PC-9 (cell line): Measurements from ENCODE around the gene ZSCAN18. TPM values are rescaled to one million over a fixed set of nuclear protein-coding genes. Genes with fewer than 3 reads are reported as not detected.

ENCODE experiments used
- BruUV-seq: library from RNA; stranded (reverse); fragments of 400-500 nt; replicated peaks from 2 replicates; lab custom pipeline; 2021; lab: Mats Ljungman, UMichigan
- CTCF ChIA-PET: fragments of 300-600 bp; sonication (Branson Sonifier 250); formaldehyde crosslinking; loops from one replicate; lab custom pipeline; 2022; ENCODE audit warnings: antibody characterized with exemption; lab: Charles Lee
- POLR2A ChIA-PET: fragments of 300-600 bp; sonication (Branson Sonifier 250); formaldehyde crosslinking; loops from one replicate; lab custom pipeline; 2022; ENCODE audit warnings: antibody characterized with exemption; ENCODE audit not compliant: unreplicated experiment; lab: Charles Lee
- DNase-seq, 2 experiments: peaks; one replicate each; pipeline versions ENCODE4 v3.0.0 to v3.0.0-alpha.2; 2015 to 2022; ENCODE audit warnings: mixed read lengths in 1 of 2
- H2AFZ ChIP-seq: fragments of 200-600 bp; sonication (generic); 2 replicates; pipeline ENCODE4 v1.8.1; 2017; ENCODE audit warnings: antibody characterized with exemption
- H3F3A ChIP-seq: fragments of 200-600 bp; sonication (generic); 2 replicates; pipeline ENCODE4 v1.8.1; 2017; ENCODE audit warnings: antibody characterized with exemption, mild to moderate bottlenecking, low read depth; ENCODE audit not compliant: insufficient read depth
- H3K27ac ChIP-seq: fragments of 200-600 bp; sonication (generic); 2 replicates; pipeline ENCODE4 v1.6.1; 2016; ENCODE audit warnings: mixed run types
- H3K27me3 ChIP-seq: fragments of 200-600 bp; sonication (generic); 2 replicates; pipeline ENCODE4 v1.6.1; 2016; ENCODE audit warnings: low read depth, mixed run types; ENCODE audit not compliant: insufficient read depth
- H3K36me3 ChIP-seq: fragments of 200-600 bp; sonication (generic); 2 replicates; pipeline ENCODE4 v1.6.1; 2016; ENCODE audit warnings: low read depth, mixed run types
- H3K4me1 ChIP-seq: fragments of 200-600 bp; sonication (generic); replicated peaks from 2 replicates; pipeline ENCODE4 v1.6.1; 2016; ENCODE audit warnings: mixed run types; ENCODE audit not compliant: insufficient read depth
- H3K4me2 ChIP-seq: fragments of 200-600 bp; sonication (generic); 2 replicates; pipeline ENCODE4 v1.6.1; 2017; ENCODE audit warnings: mixed run types
- H3K4me3 ChIP-seq: fragments of 200-600 bp; sonication (generic); 2 replicates; pipeline ENCODE4 v1.6.1; 2016; ENCODE audit warnings: mixed run types
- H3K79me2 ChIP-seq: fragments of 200-600 bp; sonication (generic); 2 replicates; pipeline ENCODE4 v1.6.1; 2017; ENCODE audit warnings: low read depth, mixed run types
- H3K9me2 ChIP-seq: fragments of 200-600 bp; sonication (generic); 2 replicates; pipeline ENCODE4 v1.8.1; 2017; ENCODE audit warnings: mild to moderate bottlenecking; ENCODE audit not compliant: insufficient read depth
- H3K9me3 ChIP-seq: fragments of 200-600 bp; sonication (generic); 2 replicates; pipeline ENCODE4 v1.8.1; 2016; ENCODE audit warnings: low read depth; ENCODE audit not compliant: insufficient read depth
- H4K20me1 ChIP-seq: fragments of 200-600 bp; sonication (generic); 2 replicates; pipeline ENCODE4 v1.8.1; 2017; ENCODE audit not compliant: insufficient read depth
- EZH2 ChIP-seq: fragments of 200-600 bp; sonication (generic); IDR thresholded peaks from 2 replicates; pipeline ENCODE4 v1.8.0; 2017; ENCODE audit warnings: antibody characterized with exemption, low read depth
- intact Hi-C: fragments of 100-400 bp; cut with micrococcal nuclease; formaldehyde crosslinking; loops from one replicate; pipeline ENCODE4 v1.10.0; 2022; ENCODE audit not compliant: unreplicated experiment
- total RNA-seq: library from RNA; stranded (reverse); gene quantifications from 2 replicates; pipeline ENCODE4 v1.2.3, GENCODE V29; 2021
- TF ChIP-seq, protein P1 (sequence below): fragments of 200-600 bp; sonication (generic); conservative IDR thresholded peaks from 2 replicates; pipeline ENCODE4 v1.6.1; 2017; ENCODE audit warnings: mixed run types, antibody characterized with exemption, mild to moderate bottlenecking, moderate library complexity

The ZSCAN18 gene
- total RNA-seq, 1 experiment from 2014 or later = 76.3 TPM

DNA sequence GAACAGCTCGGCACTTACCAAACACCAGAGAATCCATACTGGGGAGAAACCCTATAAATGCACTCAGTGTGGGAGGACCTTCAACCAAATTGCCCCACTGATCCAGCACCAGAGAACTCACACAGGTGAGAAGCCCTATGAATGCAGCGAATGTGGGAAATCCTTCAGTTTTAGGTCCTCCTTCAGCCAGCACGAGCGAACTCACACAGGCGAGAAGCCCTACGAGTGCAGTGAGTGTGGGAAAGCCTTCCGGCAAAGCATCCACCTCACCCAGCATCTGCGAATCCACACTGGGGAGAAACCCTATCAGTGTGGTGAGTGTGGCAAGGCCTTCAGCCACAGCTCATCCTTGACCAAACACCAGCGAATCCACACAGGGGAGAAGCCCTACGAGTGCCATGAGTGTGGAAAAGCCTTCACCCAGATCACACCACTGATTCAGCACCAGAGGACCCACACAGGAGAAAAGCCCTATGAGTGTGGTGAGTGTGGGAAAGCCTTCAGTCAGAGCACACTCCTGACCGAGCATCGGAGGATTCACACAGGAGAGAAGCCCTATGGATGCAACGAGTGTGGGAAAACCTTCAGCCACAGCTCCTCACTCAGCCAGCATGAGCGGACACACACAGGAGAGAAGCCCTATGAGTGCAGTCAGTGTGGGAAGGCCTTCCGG is 30.7 kb downstream of the ZSCAN18 start:
- peaks cover 11% of the 10 kb centered on the region for H3K9me3 ChIP-seq
- DNase-seq = no peak
- H3K79me2 ChIP-seq = no peaks in the 10 kb centered on the region
- no peaks in the 10 kb centered on the region for H3K36me3 ChIP-seq
- no peaks in the 10 kb centered on the region for H3K9me2 ChIP-seq
- no peak overlapping the region for H3K4me3 ChIP-seq
- no peak for TF ChIP-seq EZH2
- TF ChIP-seq, protein P1, sequence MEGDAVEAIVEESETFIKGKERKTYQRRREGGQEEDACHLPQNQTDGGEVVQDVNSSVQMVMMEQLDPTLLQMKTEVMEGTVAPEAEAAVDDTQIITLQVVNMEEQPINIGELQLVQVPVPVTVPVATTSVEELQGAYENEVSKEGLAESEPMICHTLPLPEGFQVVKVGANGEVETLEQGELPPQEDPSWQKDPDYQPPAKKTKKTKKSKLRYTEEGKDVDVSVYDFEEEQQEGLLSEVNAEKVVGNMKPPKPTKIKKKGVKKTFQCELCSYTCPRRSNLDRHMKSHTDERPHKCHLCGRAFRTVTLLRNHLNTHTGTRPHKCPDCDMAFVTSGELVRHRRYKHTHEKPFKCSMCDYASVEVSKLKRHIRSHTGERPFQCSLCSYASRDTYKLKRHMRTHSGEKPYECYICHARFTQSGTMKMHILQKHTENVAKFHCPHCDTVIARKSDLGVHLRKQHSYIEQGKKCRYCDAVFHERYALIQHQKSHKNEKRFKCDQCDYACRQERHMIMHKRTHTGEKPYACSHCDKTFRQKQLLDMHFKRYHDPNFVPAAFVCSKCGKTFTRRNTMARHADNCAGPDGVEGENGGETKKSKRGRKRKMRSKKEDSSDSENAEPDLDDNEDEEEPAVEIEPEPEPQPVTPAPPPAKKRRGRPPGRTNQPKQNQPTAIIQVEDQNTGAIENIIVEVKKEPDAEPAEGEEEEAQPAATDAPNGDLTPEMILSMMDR = no peak
- ChIA-PET CTCF (no interaction called here), POLR2A (no interaction called here)
- H2AFZ ChIP-seq = no peak overlapping the region
- no peaks in the 10 kb centered on the region for H4K20me1 ChIP-seq
- no peak overlapping the region for H3K27ac ChIP-seq
- no peaks in the 10 kb centered on the region for H3F3A ChIP-seq
- intact Hi-C loops = no loop called here
- no peaks in the 10 kb centered on the region for H3K27me3 ChIP-seq
- no TSS peak for BruUV-seq
- no peaks in the 10 kb centered on the region for H3K4me1 ChIP-seq
- no peak overlapping the region for H3K4me2 ChIP-seq

- H3K27me3 ChIP-seq = no peaks in the 10 kb centered on the region
- H3K36me3 ChIP-seq = no peaks in the 10 kb centered on the region
- H3K27ac ChIP-seq = no peak overlapping the region
- no peaks in the 10 kb centered on the region for H3K9me2 ChIP-seq
- TF ChIP-seq, protein P1 = no peak
- no peak for TF ChIP-seq EZH2
- no peak overlapping the region for H3K4me3 ChIP-seq
- no peak for DNase-seq
- H4K20me1 ChIP-seq = no peaks in the 10 kb centered on the region
- no peaks in the 10 kb centered on the region for H3K4me1 ChIP-seq
- H3K79me2 ChIP-seq = no peaks in the 10 kb centered on the region
- H3K9me3 ChIP-seq = peaks cover 22% of the 10 kb centered on the region
- H3K4me2 ChIP-seq = no peak overlapping the region
- ChIA-PET CTCF (no interaction called here), POLR2A (no interaction called here)
- H2AFZ ChIP-seq = no peak overlapping the region
- BruUV-seq = no TSS peak
- intact Hi-C loops = no loop called here
- no peaks in the 10 kb centered on the region for H3F3A ChIP-seq
Observed at GRCh38 chr19:58063712-58064111, 34.3 kb downstream of the ZSCAN18 start.

DNA sequence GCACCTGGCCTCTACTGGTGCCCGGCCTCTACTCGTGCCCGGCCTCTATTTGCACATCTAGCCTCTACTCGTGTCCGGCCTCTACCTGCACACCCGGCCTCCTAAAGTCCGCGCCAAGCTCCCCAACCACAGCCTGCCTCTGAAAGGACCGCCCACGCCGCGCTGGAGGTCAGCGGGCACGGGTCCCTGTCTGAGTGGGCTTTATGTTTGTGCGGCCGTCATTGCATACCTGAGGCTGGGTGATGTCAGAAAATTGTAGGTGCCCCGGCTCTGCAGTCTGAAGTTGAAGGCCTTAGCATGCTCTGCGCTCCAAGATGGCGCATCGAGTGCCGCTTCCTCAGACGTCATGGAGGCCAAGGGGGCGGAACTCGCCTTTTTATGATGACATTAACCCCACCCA is 37.8 kb downstream of the ZSCAN18 start:
- Histone ChIP-seq H3K27me3 (peaks cover 7% of the 10 kb centered on the region; the same call in 1 of the 2 replicates), H3K27ac (no peak overlapping the region), H3K9me2 (no peaks in the 10 kb centered on the region), H3K79me2 (no peaks in the 10 kb centered on the region), H3K36me3 (no peaks in the 10 kb centered on the region), H4K20me1 (no peaks in the 10 kb centered on the region), H3K4me2 (no peak overlapping the region), H2AFZ (no peak overlapping the region), H3K4me3 (no peak overlapping the region), H3K4me1 (no peaks in the 10 kb centered on the region), H3F3A (no peaks in the 10 kb centered on the region), H3K9me3 (peaks cover 22% of the 10 kb centered on the region)
- no TSS peak for BruUV-seq
- intact Hi-C loops = no loop called here
- CTCF ChIA-PET = no interaction called here
- POLR2A ChIA-PET = no interaction called here
- no peak for TF ChIP-seq EZH2
- DNase-seq = no peak

DNA sequence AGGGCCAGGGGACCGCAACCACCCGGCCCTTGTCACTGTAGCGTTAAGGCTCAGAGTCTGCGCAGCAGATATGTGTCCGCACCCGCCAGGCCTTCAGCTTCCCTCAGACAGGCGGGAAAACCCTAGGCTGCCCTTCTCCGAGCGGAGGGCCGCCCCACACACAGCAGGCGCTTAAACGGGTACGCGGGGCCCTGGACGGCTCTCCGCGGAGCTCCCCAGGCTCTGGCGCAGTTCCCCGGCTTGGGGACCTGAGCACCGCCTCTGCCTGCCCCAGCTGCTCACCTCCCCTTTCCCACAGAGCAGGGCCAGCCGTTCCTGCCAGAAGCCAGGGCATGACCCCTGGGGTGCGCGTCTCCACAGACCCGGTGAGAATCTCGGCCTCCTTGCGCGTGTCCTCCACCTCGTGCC is 38.4 kb downstream of the ZSCAN18 start:
- peaks cover 12% of the 10 kb centered on the region for H3K27me3 ChIP-seq
- POLR2A ChIA-PET = no interaction called here

More for the DNA sequence above, 38.4 kb downstream of the ZSCAN18 start:
- no peak for DNase-seq
- no peak overlapping the region for H3K4me2 ChIP-seq
- intact Hi-C loops = no loop called here
- no TSS peak for BruUV-seq
- TF ChIP-seq EZH2 = no peak
- TF ChIP-seq, protein P1 = no peak
- H3K79me2 ChIP-seq = no peaks in the 10 kb centered on the region
- H3K9me2 ChIP-seq = no peaks in the 10 kb centered on the region
- peaks cover 22% of the 10 kb centered on the region for H3K9me3 ChIP-seq
- H2AFZ ChIP-seq = no peak overlapping the region
- no peaks in the 10 kb centered on the region for H4K20me1 ChIP-seq
- H3K27ac ChIP-seq = no peak overlapping the region
- no peaks in the 10 kb centered on the region for H3K36me3 ChIP-seq
- no peaks in the 10 kb centered on the region for H3F3A ChIP-seq
- H3K4me3 ChIP-seq = no peak overlapping the region
- CTCF ChIA-PET = no interaction called here
- H3K4me1 ChIP-seq = no peaks in the 10 kb centered on the region
